GM12878 (cell line): ENCODE results near the gene GAMT. TPM values are rescaled to one million over a fixed set of nuclear protein-coding genes. Genes with fewer than 3 reads are reported as not detected.
A peak's percentile ranks its signal among the peaks of the same experiment; 100 is the strongest.

Experiments used
- ATAC-seq: fragments of 200-7000 bp; cut with Tn5 transposase; 3 replicates; pipeline ENCODE4 v1.9.1; 2020; ENCODE audit warnings: mild to moderate bottlenecking, moderate library complexity
- BruUV-seq: library from RNA; stranded (reverse); fragments of 400-500 nt; replicated peaks from 2 replicates; lab custom pipeline; 2021; lab: Mats Ljungman, UMichigan
- CTCF ChIA-PET: fragments of 300-600 bp; sonication (Branson Sonifier 250); formaldehyde crosslinking; extraction: SDS; loops from one replicate; lab custom pipeline; 2021; ENCODE audit warnings: inconsistent platforms; lab: Yijun Ruan, JAX
- POLR2A ChIA-PET: fragments of 350-600 bp; formaldehyde crosslinking; extraction: SDS; loops from one replicate; lab custom pipeline; 2021; ENCODE audit warnings: inconsistent platforms; lab: Charles Lee
- RAD21 ChIA-PET: fragments of 300-600 bp; sonication (Branson Sonifier 250); formaldehyde crosslinking; loops from one replicate; lab custom pipeline; 2023; ENCODE audit warnings: antibody characterized with exemption; ENCODE audit not compliant: unreplicated experiment; lab: Charles Lee
- SMC1A ChIA-PET: fragments of 300-600 bp; sonication (Branson Sonifier 250); formaldehyde crosslinking; loops from one replicate; lab custom pipeline; 2023; ENCODE audit not compliant: unreplicated experiment, uncharacterized antibody; lab: Charles Lee
- DNase-seq: peaks from one replicate; pipeline ENCODE4 v3.0.0-alpha.2; 2011; ENCODE audit warnings: low read depth, low spot score
- FAIRE-seq: peaks from 3 replicates; lab custom pipeline; 2011; peaks lifted over from hg19 to GRCh38; lab: Jason Lieb, UNC
- H2AFZ ChIP-seq: 2 replicates; pipeline ENCODE4 v1.6.0; 2011; ENCODE audit warnings: low read depth, low read length, control low read depth; ENCODE audit not compliant: control insufficient read depth
- H3K27ac ChIP-seq: 2 replicates; pipeline ENCODE4 v1.5.1; 2011; ENCODE audit warnings: control low read depth; ENCODE audit not compliant: control insufficient read depth, insufficient read depth
- H3K27me3 ChIP-seq, 2 experiments: replicated peaks in 1 of 2; 2 replicates each; pipeline versions ENCODE4 v1.6.0 to v1.6.1; 2011; ENCODE audit warnings: low read length in 1 of 2; ENCODE audit not compliant: control insufficient read depth in 2 of 2, insufficient read depth in 2 of 2
- H3K36me3 ChIP-seq, 2 experiments: 2 replicates each; pipeline ENCODE4 v1.5.1; 2011; ENCODE audit warnings: low read length in 1 of 2; ENCODE audit not compliant: control insufficient read depth in 2 of 2, insufficient read depth in 2 of 2
- H3K4me1 ChIP-seq: 2 replicates; pipeline ENCODE4 v1.6.1; 2011; ENCODE audit warnings: mild to moderate bottlenecking, low read length, moderate library complexity, mixed read lengths; ENCODE audit not compliant: control insufficient read depth, insufficient read depth
- H3K4me2 ChIP-seq: 2 replicates; pipeline ENCODE4 v1.6.0; 2011; ENCODE audit warnings: control low read depth; ENCODE audit not compliant: control insufficient read depth, insufficient read depth
- H3K4me3 ChIP-seq: fragments of 200-600 bp; sonication (generic); 2 replicates; pipeline ENCODE4 v1.5.1; 2016
- H3K79me2 ChIP-seq: 2 replicates; pipeline ENCODE4 v1.6.0; 2011; ENCODE audit warnings: low read length; ENCODE audit not compliant: control insufficient read depth, insufficient read depth
- H3K9ac ChIP-seq: 2 replicates; pipeline ENCODE4 v1.8.0; 2011; ENCODE audit warnings: low read length, control low read depth, mixed read lengths; ENCODE audit not compliant: control insufficient read depth, insufficient read depth
- H3K9me3 ChIP-seq: replicated peaks from 3 replicates; pipeline ENCODE4 v1.5.1; 2011; ENCODE audit warnings: mild to moderate bottlenecking, low read length; ENCODE audit not compliant: control insufficient read depth, insufficient read depth
- H4K20me1 ChIP-seq: 2 replicates; pipeline ENCODE4 v1.6.0; 2011; ENCODE audit not compliant: control insufficient read depth, insufficient read depth
- KAT2A ChIP-seq: conservative IDR thresholded peaks from 2 replicates; pipeline ENCODE4 v1.6.1; 2011; ENCODE audit warnings: low read depth, low read length; ENCODE audit not compliant: control insufficient read depth
- MAX ChIP-seq: IDR thresholded peaks from 2 replicates; pipeline ENCODE4 v1.6.1; 2012; ENCODE audit warnings: low read depth, low read length, improper control_type of control experiment
- MTA3 ChIP-seq: IDR thresholded peaks from 2 replicates; pipeline ENCODE4 v1.6.1; 2012; ENCODE audit warnings: low read length, inconsistent platforms, borderline replicate concordance
- POLR2A ChIP-seq: IDR thresholded peaks from 2 replicates; pipeline ENCODE4 v1.6.1; 2011; ENCODE audit warnings: low read depth, mild to moderate bottlenecking, low read length
- REST ChIP-seq: IDR thresholded peaks from 2 replicates; pipeline ENCODE4 v1.6.1; 2012; ENCODE audit warnings: mild to moderate bottlenecking, low read depth, low read length
- SUZ12 ChIP-seq: fragments of 200-600 bp; sonication (generic); IDR thresholded peaks from one replicate; pipeline ENCODE4 v1.6.1; 2018; ENCODE audit warnings: antibody characterized with exemption, mild to moderate bottlenecking; ENCODE audit not compliant: unreplicated experiment
- ZBTB40 ChIP-seq: fragments of 450-650 bp; IDR thresholded peaks from 2 replicates; pipeline ENCODE4 v1.6.1; 2016; ENCODE audit warnings: mild to moderate bottlenecking, moderate library complexity, borderline replicate concordance
- ZNF687 ChIP-seq: fragments of 450-650 bp; IDR thresholded peaks from 2 replicates; pipeline ENCODE4 v1.6.1; 2017; ENCODE audit warnings: mild to moderate bottlenecking, moderate library complexity
- WGBS: methylation state at CpG from one replicate; pipeline ENCODE4 v1.1.6; 2016; ENCODE audit warnings: low lambda C conversion rate; ENCODE audit not compliant: insufficient replicate concordance, insufficient coverage; ENCODE audit errors: missing lambda C conversion rate; 5-methylcytosine and 5-hydroxymethylcytosine counted together
- in situ Hi-C: fragments of 300-500 bp; cut with MboI; formaldehyde crosslinking; loops from 9 replicates; pipeline ENCODE4 v1.14.3; 2018; ENCODE audit warnings: mixed read lengths
- intact Hi-C: fragments of 100-400 bp; cut with micrococcal nuclease; formaldehyde crosslinking; loops from one replicate; pipeline ENCODE4 v1.14.2; 2022; ENCODE audit not compliant: unreplicated experiment
- polyA plus RNA-seq, 11 experiments: library from polyadenylated mRNA; depleted of rRNA in 4 of 11; unstranded in 6 of 11; stranded (reverse) in 5 of 11; fragments of >200 nt; fragmentation: Nextera tagmentation in 4 of 11; fragmentation: Illumina TruSeq in 1 of 11; extraction: Ambion mirVana in 4 of 11; extraction: Trizol in 1 of 11; gene quantifications; 1 replicate in 1 of 11; 2 replicates in 10 of 11; pipeline versions ENCODE4 v1.2.1 to v1.2.3, GENCODE V29; 2011 to 2016; ENCODE audit warnings: inconsistent platforms in 2 of 11, missing spikeins in 2 of 11, low read depth in 1 of 11
- total RNA-seq, 4 experiments: library from RNA; depleted of rRNA in 3 of 4; stranded (reverse); fragments of >200 nt in 3 of 4; fragmentation: Illumina TruSeq in 1 of 4; extraction: Trizol in 1 of 4; gene quantifications; 2 replicates each; pipeline versions ENCODE4 v1.2.1 to v1.2.3, GENCODE V29; 2013 to 2021

The GAMT gene
- total and polyA plus RNA-seq, 10 of the 15 experiments (the other 5 are each of a cell fraction or from before 2014, with no cell fraction given) = 1.6 to 131 (median 38.8) TPM

- ChIA-PET RAD21 (no interaction called here), CTCF (interaction anchor here (0.6 to 2.0 kb wide), 4 partner anchors 24 to 160 kb away, joined by 3 to 6 read pairs (median 4); no protein-coding TSS in a partner anchor), SMC1A (interaction anchor here (0.7 to 1.4 kb wide), 3 partner anchors 17 to 75 kb away, joined by 3 to 4 read pairs (median 3); no protein-coding TSS in a partner anchor), POLR2A (no interaction called here)
- H3K79me2 ChIP-seq = peaks cover 30% of the 10 kb centered on the region
- intact Hi-C loops (no loop called here), in situ Hi-C loops (no loop called here)
- H3K9ac ChIP-seq = peak within 1 kb of the TSS; percentile 86
- no peaks in the 10 kb centered on the region for H3K9me3 ChIP-seq
- peak within 1 kb of the TSS; percentile 77 for H2AFZ ChIP-seq
- DNase-seq (peak; percentile 84), ATAC-seq (peak; percentile 91), FAIRE-seq (peak; percentile 98)
- H3K36me3 ChIP-seq = peaks cover 15 to 31% of the 10 kb centered on the region in 2 experiments
- WGBS = 1% methylated on average over 90 of the region's 100 CpGs
- H3K4me1 ChIP-seq = peaks cover 8% of the 10 kb centered on the region
- peak within 1 kb of the TSS; percentile 93 for H3K27ac ChIP-seq
- no peaks in the 10 kb centered on the region for H3K27me3 ChIP-seq
- H3K4me3 ChIP-seq = peak within 1 kb of the TSS; percentile 98
- peak within 1 kb of the TSS; percentile 95; the same call in 1 of the 2 replicates for H3K4me2 ChIP-seq
- H4K20me1 ChIP-seq = no peaks in the 10 kb centered on the region; the same call in 1 of the 2 replicates
- TSS peak; percentile 84 for BruUV-seq
- TF ChIP-seq SUZ12 (no peak), KAT2A (peak; percentile 89; the same call in 1 of the 2 replicates), POLR2A (peak; percentile 100), MTA3 (0 out of 2 replicates have a peak, but pooled peaks have one; percentile 3), MAX (peak; percentile 82), ZNF687 (peak; percentile 43; the same call in 1 of the 2 replicates), REST (no peak; the same call in 1 of the 2 replicates), ZBTB40 (peak; percentile 83)
These were observed 36.9 kb upstream of the GAMT start, which contains the start of gene RPS15 for GRCh38 chr19:1438035-1438932. Gene RPS15, plus strand, starts transcription at chr19:1438396. Its CDS starts 30 bp downstream, at chr19:1438426.
